ENCODE results near the gene MTMR3. TPM values are rescaled to one million over a fixed set of nuclear protein-coding genes. Genes with fewer than 3 reads are reported as not detected.

MTMR3 gene
- total and polyA plus RNA-seq, 9 donors = 21.4 to 66.2 (median 47.8) TPM

GRCh38 chr22:30041881-30042280 is 158.9 kb downstream of the MTMR3 start:
- H3K4me3 ChIP-seq = no peak overlapping the region
- intact Hi-C loops (cut with DNase I) = no loop called here
- 86 to 90% (median 90%) methylated on average over 2 of the region's 2 CpGs for WGBS, 3 donors
- TF ChIP-seq EP300 (IDR thresholded peaks at IDR 0.05) = no peak
- TF ChIP-seq POLR2A (IDR thresholded peaks at IDR 0.05) = no peak
- no peak for TF ChIP-seq CTCF (IDR thresholded peaks at IDR 0.05)
- no peaks in the 10 kb centered on the region for H3K9me3 ChIP-seq
- no peaks in the 10 kb centered on the region for H3K4me1 ChIP-seq (ENCODE audit: insufficient read depth)
- no peak for DNase-seq
- no peaks in the 10 kb centered on the region for H3K27me3 ChIP-seq
- no peaks in the 10 kb centered on the region for H3K36me3 ChIP-seq
- no peak overlapping the region for H3K27ac ChIP-seq

- Histone ChIP-seq H3K9me3 (no peaks in the 10 kb centered on the region), H3K27ac (no peak overlapping the region), H3K4me1 (ENCODE audit: insufficient read depth) (no peaks in the 10 kb centered on the region), H3K27me3 (no peaks in the 10 kb centered on the region), H3K4me3 (no peak overlapping the region), H3K36me3 (no peaks in the 10 kb centered on the region)
- intact Hi-C loops (cut with DNase I) = no loop called here
- 31 to 37% (median 32%) methylated on average over 4 of the region's 4 CpGs for WGBS, 3 donors
- no peak for DNase-seq
- TF ChIP-seq CTCF (IDR thresholded peaks at IDR 0.05) (no peak), POLR2A (IDR thresholded peaks at IDR 0.05) (no peak), EP300 (IDR thresholded peaks at IDR 0.05) (no peak)
Observed at GRCh38 chr22:30043161-30043560, 160.2 kb downstream of the MTMR3 start.

GRCh38 chr22:30044369-30044768 is 161.4 kb downstream of the MTMR3 start:
- H3K36me3 ChIP-seq = no peaks in the 10 kb centered on the region
- H3K27me3 ChIP-seq = no peaks in the 10 kb centered on the region
- no peaks in the 10 kb centered on the region for H3K9me3 ChIP-seq
- WGBS, 3 donors = 30 to 37% (median 35%) methylated on average over 3 of the region's 3 CpGs
- H3K27ac ChIP-seq = no peak overlapping the region
- H3K4me1 ChIP-seq (ENCODE audit: insufficient read depth) = no peaks in the 10 kb centered on the region
- intact Hi-C loops (cut with DNase I) = no loop called here
- TF ChIP-seq CTCF (IDR thresholded peaks at IDR 0.05) (no peak), EP300 (IDR thresholded peaks at IDR 0.05) (no peak), POLR2A (IDR thresholded peaks at IDR 0.05) (no peak)
- no peak overlapping the region for H3K4me3 ChIP-seq
- DNase-seq = no peak

- Histone ChIP-seq H3K27ac (no peak overlapping the region), H3K4me1 (ENCODE audit: insufficient read depth) (no peaks in the 10 kb centered on the region), H3K27me3 (no peaks in the 10 kb centered on the region), H3K9me3 (no peaks in the 10 kb centered on the region), H3K36me3 (no peaks in the 10 kb centered on the region), H3K4me3 (no peak overlapping the region)
- intact Hi-C loops (cut with DNase I) = no loop called here
- DNase-seq = no peak
- 77 to 81% (median 78%) methylated on average over 4 of the region's 4 CpGs for WGBS, 3 donors
- no peak for TF ChIP-seq POLR2A (IDR thresholded peaks at IDR 0.05)
- no peak for TF ChIP-seq EP300 (IDR thresholded peaks at IDR 0.05)
- no peak for TF ChIP-seq CTCF (IDR thresholded peaks at IDR 0.05)
Observed at GRCh38 chr22:30044881-30045493, 162.0 kb downstream of the MTMR3 start.
